ENCODE measurements around the gene GPC6.

- TF ChIP-seq CTCF (IDR thresholded peaks at IDR 0.05) = no peak
- no peak for TF ChIP-seq POLR2A (IDR thresholded peaks at IDR 0.05)
- no peak for TF ChIP-seq POLR2AphosphoS5 (IDR thresholded peaks at IDR 0.05)
Measured at GRCh38 chr13:94256721-94257120, 1030.1 kb downstream of the GPC6 start.
